Ovary (tissue), 3 donors: ENCODE results near the gene HEATR3.

Source experiments
- CTCF ChIP-seq, 3 donors: fragments of 450-650 bp in 2 of 3; fragments of 200-600 bp in 1 of 3; IDR thresholded peaks; one replicate each; pipeline versions ENCODE4 v1.5.1 to v1.8.0; 2016 to 2022; ENCODE audit warnings: antibody characterized with exemption in 3 of 3, mild to moderate bottlenecking in 1 of 3
- EP300 ChIP-seq: sonication (generic); formaldehyde crosslinking; IDR thresholded peaks from one replicate; pipeline ENCODE4 v1.6.1; 2017; ENCODE audit warnings: antibody characterized with exemption
- POLR2A ChIP-seq: fragments of 450-650 bp; IDR thresholded peaks from one replicate; pipeline ENCODE4 v1.6.1; 2017; ENCODE audit warnings: antibody characterized with exemption, mild to moderate bottlenecking, moderate library complexity
- donor health status: DM: no; HTN: no; CAD: no.

GRCh38 chr16:50058091-50058771 is 7.5 kb upstream of the HEATR3 start:
- TF ChIP-seq EP300 = no peak
- TF ChIP-seq CTCF (IDR thresholded peaks at IDR 0.05) = no peak
- TF ChIP-seq POLR2A = no peak
